ENCODE measurements around the gene NFATC1. TPM values are rescaled to one million over a fixed set of nuclear protein-coding genes. Genes with fewer than 3 reads are reported as not detected.
A peak's percentile ranks its signal among the peaks of the same experiment; 100 is the strongest.

Gene NFATC1
- polyA plus RNA-seq, 1 experiment = 0.73 TPM

DNA sequence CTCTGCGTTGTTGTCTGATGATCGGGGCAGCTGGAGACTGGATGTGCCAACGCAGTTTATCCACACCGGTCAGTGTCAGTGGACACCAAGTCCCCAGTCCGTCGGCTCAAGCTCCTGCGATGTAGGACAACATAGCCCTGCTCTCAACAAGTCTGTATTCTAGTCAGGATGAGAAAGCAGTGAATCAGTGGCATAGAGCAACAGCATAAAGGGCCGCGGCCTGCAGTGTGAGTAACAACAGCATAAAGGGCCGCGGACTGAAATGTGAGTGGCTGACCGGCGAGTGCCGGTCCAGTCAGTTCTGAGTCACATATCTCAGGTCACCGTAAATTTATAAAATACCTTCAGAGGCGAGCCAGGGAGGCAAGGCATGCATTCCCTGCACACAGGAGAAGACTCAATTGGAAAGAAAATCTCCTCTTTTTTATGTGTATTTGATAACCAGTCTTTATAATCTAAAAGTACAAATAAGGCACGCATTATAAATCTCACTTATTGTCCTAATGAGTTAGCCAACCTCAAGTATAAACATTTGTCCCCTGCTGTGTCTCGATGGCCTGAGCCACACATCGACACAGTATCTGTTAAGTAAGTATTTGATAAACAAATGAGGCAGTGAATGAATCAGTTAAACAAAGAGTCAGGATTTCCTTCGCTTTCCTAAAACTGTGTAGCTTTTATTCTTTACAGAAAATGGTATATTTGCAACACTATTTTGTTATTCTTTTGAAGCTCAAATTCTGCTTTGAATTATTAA, 33.8 kb upstream of the NFATC1 start:
- DNase-seq (ENCODE audit: low read depth, low spot score) = peak; percentile 71
- peak overlapping the region; percentile 83 for H3K27ac ChIP-seq (ENCODE audit: low read depth, low read length)

DNA sequence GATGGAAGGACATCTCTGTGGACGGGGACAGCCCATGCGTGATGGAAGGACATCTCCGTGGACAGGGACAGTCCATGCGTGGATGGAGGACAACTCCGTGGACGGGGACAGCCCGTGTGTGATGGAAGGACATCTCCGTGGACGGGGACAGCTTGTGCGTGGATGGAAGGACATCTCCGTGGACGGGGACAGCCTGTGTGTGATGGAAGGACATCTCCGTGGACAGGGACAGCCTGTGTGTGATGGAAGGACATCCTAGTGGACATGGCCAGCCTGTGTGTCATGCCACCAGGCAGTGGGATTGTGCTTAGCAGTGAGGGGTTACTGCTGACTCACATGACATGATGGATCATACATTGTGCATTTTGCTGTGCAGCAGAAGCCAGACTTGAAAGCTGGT, 30.0 kb upstream of the NFATC1 start:
- H3K27ac ChIP-seq (ENCODE audit: low read depth, low read length) = peak overlapping the region; percentile 77
- TF ChIP-seq, protein P1, sequence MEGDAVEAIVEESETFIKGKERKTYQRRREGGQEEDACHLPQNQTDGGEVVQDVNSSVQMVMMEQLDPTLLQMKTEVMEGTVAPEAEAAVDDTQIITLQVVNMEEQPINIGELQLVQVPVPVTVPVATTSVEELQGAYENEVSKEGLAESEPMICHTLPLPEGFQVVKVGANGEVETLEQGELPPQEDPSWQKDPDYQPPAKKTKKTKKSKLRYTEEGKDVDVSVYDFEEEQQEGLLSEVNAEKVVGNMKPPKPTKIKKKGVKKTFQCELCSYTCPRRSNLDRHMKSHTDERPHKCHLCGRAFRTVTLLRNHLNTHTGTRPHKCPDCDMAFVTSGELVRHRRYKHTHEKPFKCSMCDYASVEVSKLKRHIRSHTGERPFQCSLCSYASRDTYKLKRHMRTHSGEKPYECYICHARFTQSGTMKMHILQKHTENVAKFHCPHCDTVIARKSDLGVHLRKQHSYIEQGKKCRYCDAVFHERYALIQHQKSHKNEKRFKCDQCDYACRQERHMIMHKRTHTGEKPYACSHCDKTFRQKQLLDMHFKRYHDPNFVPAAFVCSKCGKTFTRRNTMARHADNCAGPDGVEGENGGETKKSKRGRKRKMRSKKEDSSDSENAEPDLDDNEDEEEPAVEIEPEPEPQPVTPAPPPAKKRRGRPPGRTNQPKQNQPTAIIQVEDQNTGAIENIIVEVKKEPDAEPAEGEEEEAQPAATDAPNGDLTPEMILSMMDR (IDR thresholded peaks at IDR 0.05; ENCODE audit: low read depth, low read length) = no peak
- H3K4me3 ChIP-seq (ENCODE audit: low read depth, low read length) = no peak overlapping the region
- peaks cover 6% of the 10 kb centered on the region; the same call in 1 of the 2 replicates for H3K9me3 ChIP-seq (ENCODE audit: control insufficient read depth, insufficient read depth, low read length)
- POLR2A ChIA-PET = no interaction called here
- H3K27me3 ChIP-seq (ENCODE audit: control insufficient read depth, insufficient read depth, low read length) = no peaks in the 10 kb centered on the region
- CTCF ChIA-PET = interaction anchor here (0.7 to 1.4 kb wide), 3 partner anchors 9 to 14 kb away, joined by 3 to 6 read pairs (median 6); no protein-coding TSS in a partner anchor
- DNase-seq (ENCODE audit: low read depth, low spot score) = no peak

More for the DNA sequence above, 33.8 kb upstream of the NFATC1 start:
- Histone ChIP-seq H3K27me3 (ENCODE audit: control insufficient read depth, insufficient read depth, low read length) (no peaks in the 10 kb centered on the region), H3K9me3 (ENCODE audit: control insufficient read depth, insufficient read depth, low read length) (no peaks in the 10 kb centered on the region; the same call in 1 of the 2 replicates), H3K4me3 (ENCODE audit: low read depth, low read length) (0 out of 2 replicates have a peak overlapping the region, but pooled peaks have one; percentile 7)
- CTCF ChIA-PET = interaction anchor here (0.9 to 3.8 kb wide), 2 partner anchors 8 to 17 kb away, joined by 3 to 28 read pairs; no protein-coding TSS in a partner anchor
- POLR2A ChIA-PET = no interaction called here
- TF ChIP-seq, protein P1 (IDR thresholded peaks at IDR 0.05; ENCODE audit: low read depth, low read length) = no peak

DNA sequence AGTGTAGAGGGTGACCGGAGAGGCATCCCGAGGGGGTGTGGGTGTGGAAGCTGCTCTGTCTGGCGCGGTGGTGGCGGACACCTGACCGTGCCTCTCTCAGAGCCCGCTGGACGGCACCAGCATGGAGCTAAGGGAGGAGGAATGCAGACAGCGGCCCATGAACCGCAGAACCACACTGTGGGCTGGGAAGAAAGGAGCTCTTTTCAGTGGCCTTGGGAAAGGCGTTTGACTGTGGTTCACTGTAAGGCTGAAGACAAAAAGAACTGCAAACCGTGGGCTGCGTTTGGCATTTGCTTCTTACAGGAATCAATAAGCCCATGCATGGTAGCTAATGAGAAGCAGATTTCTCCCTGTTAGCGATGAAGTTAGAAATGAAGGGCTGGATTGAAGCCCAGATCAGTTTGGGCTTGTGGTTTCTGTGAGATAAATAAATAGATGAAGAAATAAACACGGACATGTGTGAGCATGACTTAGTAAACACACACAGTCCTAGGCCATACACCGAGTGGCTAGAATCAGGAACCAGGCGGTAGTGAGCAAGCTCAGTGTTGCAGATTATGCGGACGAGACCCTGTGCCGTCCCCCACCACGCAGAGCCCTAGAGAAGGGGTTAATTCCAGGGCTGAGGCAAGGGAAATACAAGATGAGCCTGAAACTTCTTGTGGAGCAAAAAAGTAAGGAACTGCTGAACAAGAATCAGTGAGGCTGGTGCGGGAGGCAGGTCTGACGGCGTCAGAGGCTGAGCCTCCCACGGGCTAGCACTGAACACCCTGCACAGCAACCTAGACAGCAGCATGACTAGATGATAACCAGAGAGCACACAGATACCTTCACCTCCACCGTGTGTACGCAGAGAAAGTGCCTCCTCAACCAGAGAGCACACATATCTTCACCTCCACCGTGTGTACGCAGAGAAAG, 29.3 kb upstream of the NFATC1 start:
- Histone ChIP-seq H3K4me3 (ENCODE audit: low read depth, low read length) (no peak overlapping the region), H3K27me3 (ENCODE audit: control insufficient read depth, insufficient read depth, low read length) (no peaks in the 10 kb centered on the region), H3K27ac (ENCODE audit: low read depth, low read length) (peak overlapping the region; percentile 77), H3K9me3 (ENCODE audit: control insufficient read depth, insufficient read depth, low read length) (peaks cover 6% of the 10 kb centered on the region; the same call in 1 of the 2 replicates)
- peak; percentile 92 for DNase-seq (ENCODE audit: low read depth, low spot score)
- CTCF ChIA-PET = interaction anchor here (0.7 to 1.4 kb wide), 2 partner anchors 10 to 13 kb away, joined by 6 read pairs; no protein-coding TSS in a partner anchor
- POLR2A ChIA-PET = no interaction called here
- TF ChIP-seq, protein P1 (IDR thresholded peaks at IDR 0.05; ENCODE audit: low read depth, low read length) = no peak

DNA sequence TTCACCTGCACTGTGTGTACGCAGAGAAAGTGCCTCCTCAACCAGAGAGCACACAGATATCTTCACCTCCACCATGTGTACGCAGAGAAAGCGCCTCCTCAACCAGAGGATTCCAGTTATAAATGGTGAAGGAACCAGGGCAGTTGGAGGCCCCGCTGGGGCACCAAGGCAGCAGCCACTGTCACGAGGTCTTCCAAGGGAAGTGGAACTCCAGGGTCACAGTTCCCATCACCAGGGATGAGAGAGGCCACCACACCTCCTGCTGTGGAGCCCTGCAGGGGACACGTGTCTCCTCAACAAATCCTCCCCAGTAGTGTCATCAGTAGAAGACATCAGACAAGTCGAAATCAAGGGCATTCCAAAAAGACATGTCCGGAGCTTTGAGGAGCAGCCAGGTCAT, 28.2 kb upstream of the NFATC1 start:
- Histone ChIP-seq H3K27me3 (ENCODE audit: control insufficient read depth, insufficient read depth, low read length) (no peaks in the 10 kb centered on the region), H3K9me3 (ENCODE audit: control insufficient read depth, insufficient read depth, low read length) (peaks cover 6% of the 10 kb centered on the region; the same call in 1 of the 2 replicates), H3K27ac (ENCODE audit: low read depth, low read length) (no peak overlapping the region), H3K4me3 (ENCODE audit: low read depth, low read length) (no peak overlapping the region)
- ChIA-PET POLR2A (no interaction called here), CTCF (no interaction called here)
- TF ChIP-seq, protein P1 (IDR thresholded peaks at IDR 0.05; ENCODE audit: low read depth, low read length) = no peak
- DNase-seq (ENCODE audit: low read depth, low spot score) = no peak
